Lower leg skin (tissue), 3 donors: Measurements from ENCODE around the gene ARMH2.

Source experiments
- POLR2A ChIP-seq, 2 donors: fragments of 450-650 bp; IDR thresholded peaks; one replicate each; pipeline ENCODE4 v1.6.1; 2016 to 2017; ENCODE audit warnings: antibody characterized with exemption in 2 of 2, mild to moderate bottlenecking in 1 of 2, moderate library complexity in 1 of 2
- TF ChIP-seq, protein P1 (sequence below), 3 donors: fragments of 450-650 bp; IDR thresholded peaks; one replicate each; pipeline ENCODE4 v1.5.1; 2016; ENCODE audit warnings: antibody characterized with exemption in 3 of 3, mild to moderate bottlenecking in 3 of 3, moderate library complexity in 2 of 3

- TF ChIP-seq, protein P1, sequence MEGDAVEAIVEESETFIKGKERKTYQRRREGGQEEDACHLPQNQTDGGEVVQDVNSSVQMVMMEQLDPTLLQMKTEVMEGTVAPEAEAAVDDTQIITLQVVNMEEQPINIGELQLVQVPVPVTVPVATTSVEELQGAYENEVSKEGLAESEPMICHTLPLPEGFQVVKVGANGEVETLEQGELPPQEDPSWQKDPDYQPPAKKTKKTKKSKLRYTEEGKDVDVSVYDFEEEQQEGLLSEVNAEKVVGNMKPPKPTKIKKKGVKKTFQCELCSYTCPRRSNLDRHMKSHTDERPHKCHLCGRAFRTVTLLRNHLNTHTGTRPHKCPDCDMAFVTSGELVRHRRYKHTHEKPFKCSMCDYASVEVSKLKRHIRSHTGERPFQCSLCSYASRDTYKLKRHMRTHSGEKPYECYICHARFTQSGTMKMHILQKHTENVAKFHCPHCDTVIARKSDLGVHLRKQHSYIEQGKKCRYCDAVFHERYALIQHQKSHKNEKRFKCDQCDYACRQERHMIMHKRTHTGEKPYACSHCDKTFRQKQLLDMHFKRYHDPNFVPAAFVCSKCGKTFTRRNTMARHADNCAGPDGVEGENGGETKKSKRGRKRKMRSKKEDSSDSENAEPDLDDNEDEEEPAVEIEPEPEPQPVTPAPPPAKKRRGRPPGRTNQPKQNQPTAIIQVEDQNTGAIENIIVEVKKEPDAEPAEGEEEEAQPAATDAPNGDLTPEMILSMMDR (IDR thresholded peaks at IDR 0.05): no peak
- no peak for TF ChIP-seq POLR2A (IDR thresholded peaks at IDR 0.05)
Observed at GRCh38 chr6:24753545-24753944, 45.2 kb downstream of the ARMH2 start.
